ENCODE measurements around the gene PNLIPRP3. TPM values are rescaled to one million over a fixed set of nuclear protein-coding genes. Genes with fewer than 3 reads are reported as not detected.

Gene PNLIPRP3
- total RNA-seq: not detected in 2 replicates

GRCh38 chr10:116427671-116428070, at the start of gene PNLIPRP3:
PNLIPRP3 (plus strand) TSS chr10:116427847; CDS start chr10:116428013, 166 bp downstream.

Other genes starting within 250 kb of the PNLIPRP3 start
- 0.39 and 0.43 TPM in 2 replicates for gene GFRA1, start 154.6 kb upstream of the PNLIPRP3 start, total RNA-seq
- not detected in 2 replicates for gene CCDC172, start 103.4 kb upstream of the PNLIPRP3 start, total RNA-seq
- gene PNLIP, start 118.1 kb downstream of the PNLIPRP3 start, total RNA-seq: not detected in 2 replicates
- gene PNLIPRP1, start 163.1 kb downstream of the PNLIPRP3 start, total RNA-seq: not detected in 2 replicates
- gene PNLIPRP2, start 193.1 kb downstream of the PNLIPRP3 start, total RNA-seq: not detected in 2 replicates

Measured in smooth muscle cell of the pulmonary artery (primary cell).